ENCODE results near the gene ZFHX3.

Gene ZFHX3

DNA sequence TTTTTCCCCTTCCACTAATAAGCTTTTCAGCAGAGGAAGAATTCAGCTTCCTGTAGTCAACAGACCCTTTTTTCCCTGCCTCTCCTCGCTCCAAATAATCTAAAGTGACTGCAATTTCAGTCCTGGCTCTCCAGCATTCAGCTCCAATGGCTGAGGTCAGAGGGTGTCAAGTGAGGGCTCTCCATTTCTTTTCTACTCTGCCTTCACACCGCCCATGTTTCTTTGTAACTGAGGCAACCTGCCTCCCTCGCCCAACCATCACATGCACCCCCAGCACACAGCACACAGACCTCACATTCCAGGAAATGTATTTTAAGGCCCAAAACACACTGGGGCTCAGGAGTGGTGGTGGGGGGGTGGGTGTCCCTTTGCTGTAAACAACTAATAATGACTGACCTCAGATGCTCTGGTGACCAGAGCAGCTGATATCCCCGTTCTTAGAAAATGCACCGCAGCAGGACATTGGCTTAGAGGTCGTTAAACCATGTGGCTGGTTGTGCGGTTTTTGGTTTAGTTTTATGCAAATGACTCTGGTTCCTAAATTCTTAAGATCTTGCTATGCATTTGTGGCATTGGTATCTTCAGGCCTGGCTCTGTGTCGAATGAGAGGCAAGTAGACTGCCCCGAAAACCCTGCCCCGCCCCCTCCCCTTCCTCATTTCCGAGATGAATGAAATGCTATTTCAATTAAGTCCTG, 203.6 kb downstream of the ZFHX3 start:
- peak; percentile 19 for DNase-seq

DNA sequence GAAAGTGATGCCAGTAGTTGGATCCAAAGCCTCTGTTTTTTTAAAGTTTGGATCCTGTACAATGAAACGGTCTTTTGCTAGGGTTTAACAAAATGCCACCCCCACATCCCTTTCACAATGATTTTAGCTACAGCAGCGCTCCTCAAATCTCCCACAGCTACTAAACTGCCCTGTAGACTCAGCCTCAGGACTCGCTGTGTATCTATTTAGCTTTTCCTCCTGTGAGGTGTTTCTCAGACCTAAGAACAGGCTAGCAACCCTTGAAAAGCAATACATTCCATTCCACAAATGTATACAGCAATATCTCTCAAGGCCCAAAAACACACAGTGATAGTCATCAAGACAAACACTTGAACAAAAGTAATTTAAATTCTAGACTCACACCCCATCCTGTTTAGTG, 206.4 kb downstream of the ZFHX3 start:
- DNase-seq: no peak

DNA sequence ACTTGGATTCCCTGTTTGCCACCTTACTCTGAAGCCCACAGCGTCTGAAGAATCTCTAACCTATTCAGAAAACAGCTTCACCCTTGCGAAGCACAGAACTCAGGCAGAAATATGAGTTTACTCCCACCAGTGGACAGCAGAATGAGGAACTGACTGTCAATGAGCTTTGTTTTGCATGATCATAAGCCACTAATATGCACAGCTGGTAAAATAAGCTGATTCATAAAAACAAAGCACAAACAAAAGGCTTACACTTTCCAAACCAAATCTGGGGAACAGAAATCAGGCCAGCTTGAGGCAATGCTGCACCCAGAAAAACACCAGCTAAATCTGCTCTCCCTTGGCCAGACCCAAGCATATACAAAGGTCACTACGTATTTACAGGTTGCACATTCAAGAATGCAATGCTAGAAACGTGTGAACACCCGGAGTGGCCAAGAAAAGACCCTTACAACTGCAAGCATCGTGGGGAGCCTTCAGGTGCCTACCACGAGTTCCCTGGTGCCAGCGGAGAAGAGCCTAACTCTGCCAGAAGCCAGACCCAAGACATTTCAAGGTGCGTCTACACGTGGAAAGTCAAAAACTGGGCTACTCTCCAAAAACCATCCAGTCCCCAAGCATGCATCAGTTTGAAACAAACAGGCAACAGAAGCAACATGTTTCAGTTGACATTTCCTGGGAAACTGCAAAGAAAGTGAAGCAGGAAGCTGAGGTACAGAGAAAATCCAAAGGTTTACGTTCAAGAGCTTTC, 207.1 kb downstream of the ZFHX3 start:
- no peak for DNase-seq

DNA sequence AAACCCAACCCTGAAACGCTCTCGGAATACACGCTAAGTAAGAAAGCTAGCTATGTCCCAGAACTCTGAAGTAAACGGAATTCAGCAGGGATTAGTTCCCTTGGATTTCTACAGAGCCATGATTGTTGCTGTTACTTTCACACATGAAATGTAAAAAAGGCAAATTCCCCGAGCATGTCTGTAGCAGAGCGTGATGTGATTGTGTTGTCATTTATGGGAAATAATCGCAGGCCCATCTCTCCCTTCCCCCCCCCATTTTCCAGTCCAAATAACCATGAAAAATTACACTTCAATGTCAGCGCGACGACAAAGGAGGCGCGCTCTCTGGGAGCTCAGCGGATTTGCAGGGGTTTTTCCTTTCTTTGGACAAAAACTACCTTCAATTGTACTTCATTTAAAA, 209.0 kb downstream of the ZFHX3 start:
- no peak for DNase-seq

DNA sequence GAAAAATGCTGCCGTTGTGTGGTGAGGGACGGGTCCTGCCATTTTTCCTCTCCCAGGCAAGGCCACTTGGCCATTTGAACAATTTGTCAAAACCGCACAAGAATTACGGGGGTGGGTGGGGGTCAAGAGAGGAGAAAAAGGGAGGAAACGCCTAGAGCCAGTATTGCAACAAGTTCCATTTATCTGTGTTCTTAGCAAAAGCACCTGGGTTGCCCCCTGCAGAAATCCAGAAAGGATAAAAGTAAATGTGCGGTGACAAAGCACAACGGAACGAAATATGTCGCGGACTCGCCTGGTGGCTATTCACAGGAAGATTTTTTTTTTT, 209.4 kb downstream of the ZFHX3 start:
- DNase-seq: no peak

DNA sequence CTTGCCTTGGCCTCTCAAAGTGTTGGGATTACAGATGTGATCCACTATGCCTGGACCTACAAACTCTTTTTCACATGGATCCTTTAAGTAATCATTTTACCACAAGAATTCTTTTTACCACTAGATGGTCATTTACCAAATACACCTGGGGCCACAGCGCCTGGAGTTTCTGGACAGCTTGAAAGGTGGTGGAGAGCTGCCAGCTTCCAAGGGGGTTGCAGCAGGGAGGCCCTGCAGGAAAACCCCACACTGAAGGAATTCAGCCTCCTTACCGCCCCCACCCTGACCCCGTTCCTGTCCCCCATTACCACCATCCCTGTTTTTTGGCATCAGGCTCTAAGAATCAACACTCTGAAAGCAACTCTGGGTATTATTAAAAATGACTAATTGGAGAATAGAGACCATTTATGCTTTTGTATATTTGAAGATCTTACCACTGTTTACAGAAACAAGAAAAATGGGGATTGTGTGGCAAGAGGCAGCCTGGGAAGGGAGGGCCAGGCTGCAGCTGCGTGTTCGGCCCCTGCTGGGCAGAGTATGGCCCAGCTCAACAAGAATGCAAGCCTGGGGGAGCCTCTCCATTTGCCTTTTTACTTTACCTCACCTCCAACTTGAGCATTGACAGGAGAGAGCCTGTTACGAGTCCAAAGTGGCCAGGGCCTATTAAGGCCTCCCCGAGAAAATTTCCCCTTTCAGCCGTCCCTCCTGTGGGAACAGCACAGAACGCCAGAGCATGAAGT, 209.9 kb downstream of the ZFHX3 start:
- no peak for DNase-seq

DNA sequence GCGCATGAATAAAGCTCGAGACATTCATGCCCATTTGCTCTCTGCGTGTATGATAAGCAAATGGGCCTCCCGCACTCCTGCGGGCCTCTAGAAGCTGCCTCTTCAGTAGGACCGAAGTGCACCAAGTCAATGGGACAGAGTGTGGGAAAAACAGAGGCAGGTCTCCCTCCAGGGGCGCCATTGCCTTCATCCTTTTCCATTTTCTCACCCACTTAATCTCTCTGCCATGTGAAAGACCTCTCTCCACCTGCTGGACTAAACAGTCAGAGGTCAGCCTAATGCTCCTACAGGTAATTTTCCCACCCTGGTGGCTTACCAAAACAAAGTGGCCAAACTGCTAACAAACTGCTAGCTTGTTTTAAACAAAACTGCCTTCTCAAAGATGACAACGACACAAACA, 210.9 kb downstream of the ZFHX3 start:
- DNase-seq: no peak

DNA sequence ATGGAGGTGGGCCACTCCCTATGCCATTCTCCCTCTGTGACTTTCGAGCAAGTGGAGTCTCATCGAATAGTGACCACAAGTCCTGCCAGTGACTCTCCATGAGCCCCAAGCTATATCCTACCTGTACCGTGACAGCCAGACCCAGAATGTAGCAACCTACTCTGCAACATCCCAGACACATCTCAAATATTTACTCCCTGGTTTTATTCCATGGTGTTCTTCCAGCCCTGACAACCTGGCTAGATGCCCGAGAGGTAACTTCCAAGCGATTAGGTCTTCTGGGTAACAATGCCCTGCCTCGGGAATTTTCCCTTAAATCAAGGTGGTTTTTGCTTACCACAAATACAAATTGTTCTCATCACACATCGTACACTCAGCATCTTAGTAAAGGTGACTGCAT, 211.7 kb downstream of the ZFHX3 start:
- DNase-seq: no peak

DNA sequence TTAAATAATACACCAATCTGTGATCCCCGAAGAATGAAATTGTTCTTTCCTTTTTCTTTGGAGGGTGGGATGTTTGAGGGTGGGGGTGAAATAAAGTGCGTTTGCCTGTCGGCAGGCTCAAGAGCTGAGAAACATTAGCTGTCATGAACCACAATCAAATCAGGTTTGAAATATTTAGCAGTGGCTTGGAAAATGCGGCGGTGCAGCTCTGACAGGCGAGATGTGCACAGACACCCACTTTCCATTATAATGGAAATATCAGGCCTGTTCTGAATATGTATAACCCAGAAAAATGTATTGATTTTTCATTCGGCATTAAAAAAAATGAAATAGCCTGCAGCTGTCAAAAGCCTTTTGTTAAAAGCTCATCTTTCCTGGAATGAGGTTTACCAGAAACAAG, 212.8 kb downstream of the ZFHX3 start:
- no peak for DNase-seq

DNA sequence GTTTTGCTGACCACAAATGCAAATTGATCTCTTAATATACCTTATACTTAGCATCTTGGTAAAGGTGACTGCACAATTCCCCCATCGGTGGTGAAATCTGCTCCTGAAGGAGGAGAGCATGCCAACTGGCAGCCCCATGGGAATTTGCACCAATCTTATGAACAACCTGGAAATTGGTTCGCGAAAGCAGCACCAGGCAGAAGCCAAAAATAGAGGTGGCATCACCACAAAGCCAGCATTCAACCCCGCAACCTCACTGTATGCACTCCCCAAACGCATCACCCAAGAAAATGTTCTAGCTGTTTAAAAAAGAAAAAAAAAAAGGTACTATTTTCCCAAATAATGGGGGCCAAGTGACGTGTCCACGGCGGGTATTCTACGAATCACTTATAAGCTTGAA, 213.4 kb downstream of the ZFHX3 start:
- DNase-seq: no peak

DNA sequence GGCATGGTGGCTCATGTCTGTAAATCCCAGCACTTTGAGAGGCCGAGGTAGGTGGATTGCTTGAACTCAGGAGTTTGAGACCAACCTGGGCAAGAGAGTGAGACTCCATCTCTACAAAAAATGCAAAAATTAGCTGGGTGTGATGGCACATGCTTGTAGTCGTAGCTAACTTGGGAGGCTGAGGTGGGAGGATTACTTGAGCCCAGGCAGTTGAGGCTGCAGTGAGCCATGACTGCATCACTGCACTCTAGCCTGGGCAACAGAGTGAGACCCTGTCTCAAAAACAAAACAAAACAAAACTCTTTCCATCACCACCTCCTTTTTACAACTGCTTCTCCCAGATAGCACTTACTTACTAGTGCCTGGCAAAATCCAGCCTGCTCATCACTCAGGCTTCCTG, 214.0 kb downstream of the ZFHX3 start:
- no peak for DNase-seq

DNA sequence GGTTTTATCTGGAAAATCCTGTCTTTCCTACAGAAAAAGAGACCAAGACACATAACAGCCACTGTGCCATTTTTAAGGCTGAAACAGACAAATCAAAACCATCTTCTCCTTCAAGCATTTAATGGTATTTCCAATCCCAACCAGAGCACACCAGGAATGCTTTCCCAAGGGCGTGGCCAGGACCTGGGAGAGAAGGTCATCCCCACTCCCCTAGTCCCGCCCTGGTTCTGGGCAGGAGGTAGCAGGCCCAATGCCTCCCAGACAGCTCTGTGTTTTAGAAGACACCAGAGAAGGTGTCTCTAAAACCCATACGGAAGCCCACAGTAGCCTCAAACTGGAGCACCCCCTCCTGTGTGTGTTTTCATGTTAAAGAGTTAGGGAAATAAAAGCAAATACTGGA, 214.4 kb downstream of the ZFHX3 start:
- no peak for DNase-seq

DNA sequence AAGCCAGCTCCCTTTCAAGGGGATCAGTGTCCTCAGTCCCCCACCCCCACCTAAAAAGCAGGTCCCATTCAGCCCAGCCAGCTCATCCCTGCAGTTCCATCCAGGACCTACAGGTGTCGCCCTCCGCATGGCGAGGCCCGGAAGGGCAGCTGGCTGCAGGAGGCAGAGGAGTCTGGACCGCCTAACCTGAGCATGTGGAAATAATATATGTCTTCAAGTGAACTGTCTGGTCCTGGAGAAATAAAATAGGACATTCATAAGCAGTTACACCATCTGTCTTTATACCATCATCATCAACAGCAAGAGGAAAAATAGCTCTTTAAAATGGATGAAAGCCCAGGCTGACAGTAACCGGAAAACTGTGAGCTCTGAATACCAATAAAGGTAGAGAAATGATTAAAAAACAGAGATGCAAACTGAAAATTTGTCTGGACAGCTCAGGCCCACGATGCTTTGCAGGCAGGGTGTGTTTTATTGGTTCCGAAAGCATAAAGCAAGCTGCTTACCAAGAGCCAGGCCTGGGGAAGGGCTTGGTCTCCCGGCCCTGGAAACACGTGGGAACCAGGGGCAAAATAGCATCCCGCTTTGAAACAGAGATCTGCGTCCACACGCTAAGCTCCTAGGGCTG, 215.2 kb downstream of the ZFHX3 start:
- DNase-seq: peak; percentile 80

DNA sequence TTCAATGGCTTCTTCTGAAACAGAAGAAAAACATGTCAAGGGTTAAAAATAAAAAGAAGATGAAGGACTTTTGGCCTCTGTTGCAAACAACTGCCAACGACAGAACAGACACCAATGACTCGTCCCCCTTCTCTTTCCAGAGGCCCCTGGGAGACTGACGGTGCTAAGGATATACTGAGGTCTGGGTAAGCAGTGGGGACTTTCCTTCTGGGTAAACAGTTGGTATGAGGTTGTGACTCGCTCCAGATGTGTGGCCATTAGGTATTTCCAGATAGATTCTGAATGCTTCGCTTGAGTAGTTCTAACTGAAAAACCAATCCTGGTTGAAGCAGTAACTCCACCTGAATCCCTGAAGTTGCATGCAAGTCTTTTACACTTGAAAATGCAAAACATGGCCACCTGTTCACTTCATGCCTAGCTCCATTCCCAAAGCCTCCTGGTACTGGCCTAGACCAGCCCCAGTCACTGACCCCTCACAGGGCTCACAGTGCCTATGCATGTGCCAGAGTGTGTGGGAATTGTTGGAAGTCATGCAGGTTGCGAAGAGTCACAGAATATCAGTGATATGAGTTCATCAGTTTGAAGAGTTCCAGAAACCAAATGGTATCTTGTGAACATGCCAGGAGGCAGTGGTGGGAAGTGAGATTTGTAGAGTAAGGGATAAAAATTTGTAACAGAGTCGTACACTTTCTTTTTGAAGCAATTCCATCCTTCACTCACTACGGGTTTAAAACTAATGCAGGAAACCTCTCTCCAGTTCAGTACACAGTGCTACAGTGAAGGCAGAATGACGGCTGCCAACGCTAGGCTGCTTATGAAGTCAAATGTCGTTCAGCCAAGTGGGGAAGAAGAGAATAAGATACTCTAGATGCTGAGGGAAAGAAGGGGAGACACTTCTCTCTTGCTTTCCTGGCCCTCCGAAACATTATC, 217.8 kb downstream of the ZFHX3 start:
- DNase-seq: peak; percentile 10

DNA sequence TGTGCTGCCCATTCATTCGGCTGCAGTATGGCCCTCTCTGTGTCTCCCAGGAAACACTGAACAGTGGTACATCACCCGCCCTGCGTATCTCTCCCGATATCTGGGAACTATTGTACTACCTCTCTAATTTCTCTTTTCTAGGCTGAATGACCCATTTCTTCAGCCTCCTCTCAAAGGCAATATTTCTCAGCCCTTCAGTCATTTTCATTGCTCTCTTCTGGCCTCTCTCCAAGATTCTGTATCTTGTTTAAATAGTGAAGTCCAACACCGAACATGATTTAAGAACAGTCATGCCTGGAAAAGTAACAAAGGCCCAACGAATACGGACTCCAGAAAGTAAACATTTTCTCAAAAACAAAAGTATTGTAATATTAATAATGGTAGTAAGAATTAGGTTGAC, 220.1 kb downstream of the ZFHX3 start:
- no peak for DNase-seq

DNA sequence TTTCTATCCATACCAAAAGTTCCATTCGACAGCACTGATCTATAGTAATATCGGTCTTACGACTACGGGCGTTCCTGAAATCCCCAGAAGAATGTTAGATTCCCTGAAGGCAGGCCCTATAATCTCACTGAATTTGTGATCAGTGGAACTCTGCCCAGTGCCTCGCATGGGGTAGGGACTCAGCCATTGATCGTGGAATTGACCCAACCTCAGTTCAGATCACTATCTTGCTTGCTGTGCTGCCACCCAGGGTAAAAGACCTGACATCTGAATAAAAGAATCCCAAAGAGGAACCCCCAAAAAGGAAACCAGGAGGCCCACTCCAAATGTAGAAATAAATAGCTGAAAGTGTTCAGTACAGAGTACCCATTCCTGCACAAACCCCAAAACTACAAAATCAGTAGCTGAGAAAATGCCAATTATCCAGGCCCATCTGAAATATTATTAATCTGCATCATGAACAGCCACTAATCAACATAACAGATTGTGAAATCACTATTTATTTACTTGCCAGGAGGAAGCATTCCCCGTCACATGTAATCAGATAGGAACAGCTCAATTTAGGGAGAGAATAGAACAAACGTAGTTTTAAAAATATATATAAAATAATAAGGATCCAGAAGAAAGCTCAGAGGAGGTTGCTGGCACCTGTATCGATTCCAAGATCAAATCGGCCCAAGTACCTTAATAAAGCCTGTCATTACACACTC, 221.9 kb downstream of the ZFHX3 start:
- no peak for DNase-seq

DNA sequence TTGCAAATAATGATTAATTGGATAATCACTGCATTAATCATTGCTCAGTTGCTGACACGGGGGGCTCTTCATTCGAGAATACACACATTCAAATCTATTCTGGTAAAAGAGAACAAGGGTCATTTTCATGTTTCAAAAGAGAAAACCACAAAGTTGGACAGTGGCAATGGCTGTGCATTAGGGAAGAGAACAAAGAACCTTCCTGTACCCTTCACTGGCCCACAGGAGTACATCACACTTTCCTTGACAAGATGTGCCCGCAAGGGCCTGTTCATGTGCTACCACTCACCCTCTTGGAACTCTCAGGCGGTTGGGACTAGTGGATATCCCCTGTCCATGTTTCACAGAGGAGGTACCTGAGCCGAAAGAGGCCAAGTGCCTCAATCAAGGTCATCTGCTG, 223.2 kb downstream of the ZFHX3 start:
- no peak for DNase-seq

DNA sequence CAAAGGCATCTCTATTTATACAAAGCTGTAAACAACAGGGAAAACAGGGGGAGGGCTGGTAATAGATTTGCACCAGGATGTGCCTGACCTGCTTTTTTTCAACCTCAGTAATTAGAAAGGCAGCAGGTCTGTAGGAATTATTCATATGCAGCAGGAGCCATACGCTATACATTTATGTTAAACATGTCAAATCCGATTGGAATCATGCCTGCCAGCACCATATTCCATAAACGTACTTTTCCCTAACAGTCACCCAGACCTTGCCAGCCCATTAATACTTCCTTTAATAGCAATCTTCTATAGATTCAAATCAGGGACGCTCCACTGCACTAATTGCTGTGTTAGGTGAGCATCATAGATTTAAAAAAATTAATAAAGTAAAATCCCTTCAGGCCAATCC, 223.9 kb downstream of the ZFHX3 start:
- no peak for DNase-seq

DNA sequence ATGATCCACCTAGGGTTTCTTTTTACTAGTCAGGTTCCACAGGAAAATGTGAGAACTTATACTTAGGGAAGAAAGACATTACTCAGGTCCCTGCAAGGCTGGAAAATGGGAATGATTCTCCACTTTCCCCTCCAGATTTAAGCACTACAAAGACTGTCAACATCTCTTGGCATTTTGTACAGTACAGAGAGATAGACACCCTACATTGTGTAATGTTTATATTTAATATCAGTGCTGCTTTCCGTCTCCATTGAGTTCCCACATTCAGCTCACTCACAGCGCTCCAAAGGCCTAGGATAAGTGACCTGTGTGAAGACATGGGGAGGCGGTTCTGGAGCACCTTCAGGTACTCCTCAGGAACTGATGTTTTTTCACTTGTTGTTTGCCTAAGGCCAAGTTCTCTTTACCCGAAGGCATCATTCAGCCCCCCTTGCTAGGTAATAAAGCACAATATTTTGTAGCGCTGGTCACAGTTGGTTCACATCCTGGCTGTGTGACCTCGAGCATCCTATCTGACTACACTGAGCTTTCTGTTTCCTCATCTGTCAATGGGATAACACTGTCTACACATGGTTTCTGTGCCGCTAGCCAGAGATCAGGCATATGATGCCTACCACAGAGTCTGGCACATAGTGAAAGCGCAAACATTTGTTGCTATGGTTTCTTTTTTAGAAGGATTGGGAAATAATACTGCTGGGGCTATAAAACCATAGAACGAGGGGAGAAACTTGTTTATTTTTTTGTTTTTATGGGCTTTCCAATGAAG, 226.6 kb downstream of the ZFHX3 start:
- DNase-seq: no peak

DNA sequence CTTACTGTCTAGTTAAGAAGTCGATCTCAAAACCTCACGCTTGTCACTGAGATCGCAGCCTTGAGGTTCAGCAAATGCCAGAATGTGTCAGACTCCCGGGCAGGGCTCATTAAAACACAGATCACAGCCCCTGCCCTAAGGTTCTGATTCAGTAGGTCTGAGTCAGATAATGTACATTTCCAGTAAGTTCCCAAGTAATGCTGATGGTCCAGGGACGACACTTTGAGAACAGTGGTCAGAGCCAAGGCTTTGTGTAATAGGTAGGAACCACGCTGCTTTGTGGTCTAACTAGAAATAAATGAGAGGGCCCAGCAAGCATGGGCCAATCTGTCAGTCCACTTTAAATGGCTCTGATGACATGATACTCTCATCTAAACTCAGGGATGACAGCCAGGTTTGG, 228.6 kb downstream of the ZFHX3 start:
- no peak for DNase-seq

DNA sequence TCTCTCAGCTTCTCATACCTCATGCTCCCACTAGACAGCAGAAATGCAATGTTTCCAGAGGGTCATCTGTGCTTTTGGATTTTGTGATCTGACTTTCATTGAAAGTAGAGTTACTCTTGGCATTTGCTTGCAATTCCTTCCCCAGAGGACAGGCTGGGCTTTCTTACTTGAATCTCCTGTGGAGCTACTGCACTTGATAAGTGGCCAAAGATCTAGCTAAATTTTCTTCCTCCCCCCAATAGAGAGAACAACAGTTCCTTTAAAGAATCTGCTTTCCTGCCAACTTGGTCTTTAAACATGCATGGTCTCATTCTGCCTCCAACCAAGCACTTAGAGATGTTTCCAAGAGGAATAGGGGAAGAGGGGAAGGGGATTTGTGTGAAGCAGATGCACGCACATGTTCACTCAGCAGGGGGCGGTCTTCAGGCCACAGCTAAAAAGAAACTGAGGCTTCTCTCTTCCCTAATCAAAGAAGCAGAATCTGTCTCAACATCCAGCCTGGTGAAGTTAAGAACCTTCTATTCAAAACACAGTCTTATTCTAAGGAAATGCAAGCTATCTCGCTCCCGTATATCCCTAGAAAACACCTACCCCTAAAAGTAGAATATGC, 229.6 kb downstream of the ZFHX3 start:
- DNase-seq: no peak

Data from activated CD4-positive, alpha-beta T cell treated with anti-CD3 and anti-CD28 coated beads, Interleukin-2, Interleukin-6, amounts not matched to agents 100 ng/mL and 50 ng/mL, durations not matched to agents 16 hours and 8 hours (primary cell).